H1 (cell line): ENCODE data around the gene PPARGC1A.

Experiments
- ATF3 ChIP-seq: IDR thresholded peaks from 2 replicates; pipeline ENCODE4 v1.6.1; 2011; ENCODE audit warnings: low read depth, mild to moderate bottlenecking, low read length; ENCODE audit not compliant: insufficient read depth
- CTCF ChIP-seq, 3 experiments: IDR thresholded peaks; 1 replicate in 2 of 3; 2 replicates in 1 of 3; pipeline versions ENCODE4 v1.5.1 to v1.6.1; 2011; ENCODE audit warnings: low read length in 3 of 3, mild to moderate bottlenecking in 3 of 3, inconsistent platforms in 2 of 3, low read depth in 1 of 3, moderate library complexity in 1 of 3; ENCODE audit not compliant: insufficient read depth in 1 of 3; ENCODE audit errors: control extremely low read depth in 1 of 3
- EZH2 ChIP-seq: fragments of 200-600 bp; sonication (generic); IDR thresholded peaks from 2 replicates; pipeline ENCODE4 v1.7.1; 2012; ENCODE audit warnings: low read depth, mild to moderate bottlenecking, moderate library complexity, low read length, inconsistent platforms; ENCODE audit not compliant: severe bottlenecking
- HDAC2 ChIP-seq, 2 experiments: fragments of 300-600 bp in 1 of 2; sonication (generic) in 1 of 2; IDR thresholded peaks; 2 replicates each; pipeline ENCODE4 v1.6.1; 2011 to 2012; ENCODE audit warnings: low read depth in 2 of 2, low read length in 2 of 2, mild to moderate bottlenecking in 2 of 2, moderate library complexity in 2 of 2, borderline replicate concordance in 1 of 2, inconsistent platforms in 1 of 2
- TAF7 ChIP-seq: optimal IDR thresholded peaks from 2 replicates; pipeline ENCODE3; 2011; ENCODE audit warnings: low read depth, mild to moderate bottlenecking, inconsistent platforms, low read length, moderate library complexity, borderline replicate concordance

DNA sequence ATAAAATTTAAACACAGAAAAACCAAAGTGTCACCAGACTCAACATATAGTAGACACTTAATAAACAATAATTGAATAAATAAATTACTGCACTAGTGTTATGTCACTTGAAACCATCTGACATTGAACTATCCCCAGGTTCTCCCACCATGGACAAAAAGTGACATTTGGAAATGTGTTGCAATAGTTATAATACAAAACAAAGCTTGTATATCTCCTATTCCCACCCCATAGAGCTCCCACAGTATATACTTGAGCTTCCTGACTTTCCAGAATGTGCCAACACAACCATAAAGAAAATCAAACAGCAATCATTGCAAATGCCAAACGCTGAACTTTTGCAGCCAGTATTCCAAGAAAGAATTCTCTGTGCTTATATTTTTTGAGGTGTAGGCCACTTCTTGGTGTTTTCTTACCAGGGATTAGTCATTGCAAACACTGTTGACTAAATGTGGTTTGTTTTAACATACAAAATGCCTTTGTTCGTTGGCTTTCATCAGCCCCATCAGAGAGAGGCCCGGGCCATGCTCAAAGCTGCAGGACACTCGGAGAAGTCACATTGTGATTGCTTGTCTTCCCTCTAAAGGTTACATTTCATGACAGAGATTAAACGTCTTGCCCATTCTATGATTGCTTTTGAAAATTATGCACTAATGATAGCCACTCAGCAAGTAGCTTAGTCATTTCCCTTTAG lies 33.8 kb downstream of the PPARGC1A start:
- TF ChIP-seq CTCF (IDR thresholded peaks at IDR 0.05; ENCODE audit: control extremely low read depth in 1 of 3, insufficient read depth in 1 of 3, low read depth in 1 of 3, low read length in 3 of 3) (no peak), EZH2 (no peak), HDAC2 (IDR thresholded peaks at IDR 0.05; ENCODE audit: borderline replicate concordance in 1 of 2, low read depth in 2 of 2, low read length in 2 of 2) (no peak), TAF7 (no peak), ATF3 (no peak)
